Adrenal gland (tissue), 5 donors: ENCODE results near the gene EFTUD2.

Source experiments
- CTCF ChIP-seq, 6 experiments: fragments of 450-650 bp in 4 of 6; fragments of 200-600 bp in 2 of 6; sonication (generic) in 1 of 6; IDR thresholded peaks; 1 replicate in 5 of 6; 2 replicates in 1 of 6; pipeline versions ENCODE4 v1.5.1 to v1.8.0; 2016 to 2021; ENCODE audit warnings: antibody characterized with exemption in 6 of 6, mild to moderate bottlenecking in 2 of 6, moderate library complexity in 1 of 6
- POLR2A ChIP-seq, 2 donors: fragments of 450-650 bp; IDR thresholded peaks; one replicate each; pipeline ENCODE4 v1.6.1; 2017; ENCODE audit warnings: antibody characterized with exemption in 2 of 2, mild to moderate bottlenecking in 2 of 2, moderate library complexity in 1 of 2
- donor health status: DM: no; HTN: no; CAD: no.

GRCh38 chr17:44808156-44808555 lies 91.1 kb downstream of the EFTUD2 start:
- TF ChIP-seq CTCF (IDR thresholded peaks at IDR 0.05) = no peak
- TF ChIP-seq POLR2A (IDR thresholded peaks at IDR 0.05) = no peak
